H9 (cell line): Measurements from ENCODE around the gene LRIG1. TPM values are rescaled to one million over a fixed set of nuclear protein-coding genes. Genes with fewer than 3 reads are reported as not detected.

Source experiments
- DNase-seq: peaks from one replicate; pipeline ENCODE4 v3.0.0-alpha.2; 2017
- H2AFZ ChIP-seq: one replicate; pipeline ENCODE4 v1.6.1; 2013; ENCODE audit warnings: mild to moderate bottlenecking, low read length, control low read depth, moderate library complexity
- H2AK5ac ChIP-seq: 2 replicates; pipeline ENCODE4 v1.6.1; 2013; ENCODE audit warnings: low read length, control low read depth, mixed read lengths; ENCODE audit not compliant: insufficient read length
- H2BK120ac ChIP-seq: one replicate; pipeline ENCODE4 v1.6.1; 2013; ENCODE audit warnings: low read depth, mild to moderate bottlenecking, low read length, control low read depth, inconsistent platforms; ENCODE audit not compliant: poor library complexity, severe bottlenecking
- H2BK12ac ChIP-seq: 2 replicates; pipeline ENCODE4 v1.6.1; 2013; ENCODE audit warnings: low read length, control low read depth, mixed read lengths, low read depth; ENCODE audit not compliant: insufficient read length
- H2BK15ac ChIP-seq: 2 replicates; pipeline ENCODE4 v1.6.1; 2013; ENCODE audit warnings: low read depth, low read length, control low read depth
- H2BK20ac ChIP-seq: one replicate; pipeline ENCODE4 v1.6.1; 2013; ENCODE audit warnings: low read depth, mild to moderate bottlenecking, low read length, control low read depth, inconsistent platforms; ENCODE audit not compliant: poor library complexity, severe bottlenecking
- H2BK5ac ChIP-seq: 2 replicates; pipeline ENCODE4 v1.6.1; 2013; ENCODE audit warnings: low read length, control low read depth, mixed read lengths; ENCODE audit not compliant: insufficient read length
- H3K14ac ChIP-seq: 2 replicates; pipeline ENCODE4 v1.6.1; 2013; ENCODE audit warnings: low read length, control low read depth; ENCODE audit not compliant: insufficient read depth
- H3K18ac ChIP-seq: 2 replicates; pipeline ENCODE4 v1.6.1; 2013; ENCODE audit warnings: low read depth, mild to moderate bottlenecking, mixed read lengths, low read length, control low read depth; ENCODE audit not compliant: insufficient read length
- H3K23ac ChIP-seq: 2 replicates; pipeline ENCODE4 v1.6.1; 2013; ENCODE audit warnings: low read length, control low read depth, mixed read lengths, low read depth; ENCODE audit not compliant: insufficient read length
- H3K23me2 ChIP-seq: 2 replicates; pipeline ENCODE4 v1.6.1; 2013; ENCODE audit warnings: low read depth, mild to moderate bottlenecking, mixed read lengths, low read length, control low read depth; ENCODE audit not compliant: insufficient read length, poor library complexity, severe bottlenecking
- H3K27ac ChIP-seq: 2 replicates; pipeline ENCODE4 v1.5.1; 2013; ENCODE audit warnings: low read length, control low read depth, mixed read lengths, low read depth; ENCODE audit not compliant: insufficient read length
- H3K27me3 ChIP-seq: 2 replicates; pipeline ENCODE4 v1.6.1; 2013; ENCODE audit warnings: low read length, control low read depth, inconsistent platforms; ENCODE audit not compliant: insufficient read depth
- H3K4ac ChIP-seq: 2 replicates; pipeline ENCODE4 v1.6.1; 2013; ENCODE audit warnings: low read depth, mild to moderate bottlenecking, control low read depth, inconsistent platforms, low read length, moderate library complexity
- H3K4me1 ChIP-seq: 2 replicates; pipeline ENCODE4 v1.6.1; 2013; ENCODE audit warnings: low read length, control low read depth, inconsistent platforms; ENCODE audit not compliant: insufficient read depth
- H3K4me2 ChIP-seq: 2 replicates; pipeline ENCODE4 v1.6.1; 2013; ENCODE audit warnings: low read length, control low read depth, mixed read lengths; ENCODE audit not compliant: insufficient read length, insufficient read depth
- H3K56ac ChIP-seq: 2 replicates; pipeline ENCODE4 v1.6.1; 2013; ENCODE audit warnings: low read depth, mild to moderate bottlenecking, mixed read lengths, low read length, control low read depth; ENCODE audit not compliant: insufficient read length
- H3K79me1 ChIP-seq: 2 replicates; pipeline ENCODE4 v1.6.1; 2013; ENCODE audit warnings: low read depth, mild to moderate bottlenecking, moderate library complexity, low read length, control low read depth, inconsistent platforms; ENCODE audit not compliant: insufficient read depth, poor library complexity, severe bottlenecking
- H3K79me2 ChIP-seq: 2 replicates; pipeline ENCODE4 v1.6.1; 2013; ENCODE audit warnings: low read length, control low read depth, inconsistent platforms; ENCODE audit not compliant: insufficient read depth
- H3K9ac ChIP-seq: 2 replicates; pipeline ENCODE4 v1.6.1; 2013; ENCODE audit warnings: low read length, control low read depth, mixed read lengths; ENCODE audit not compliant: insufficient read length; ENCODE audit errors: extremely low read depth
- H3K9me3 ChIP-seq: one replicate; pipeline ENCODE4 v1.6.1; 2013; ENCODE audit warnings: low read depth, low read length, inconsistent platforms; ENCODE audit not compliant: control insufficient read depth
- H3T11ph ChIP-seq: one replicate; pipeline ENCODE4 v1.6.1; 2013; ENCODE audit warnings: mild to moderate bottlenecking, low read length, control low read depth, inconsistent platforms
- H4K20me1 ChIP-seq: one replicate; pipeline ENCODE4 v1.6.1; 2013; ENCODE audit not compliant: control insufficient read depth, insufficient read length, insufficient read depth
- H4K5ac ChIP-seq: 2 replicates; pipeline ENCODE4 v1.6.1; 2013; ENCODE audit warnings: low read depth, mild to moderate bottlenecking, mixed read lengths, low read length, control low read depth; ENCODE audit not compliant: insufficient read length
- H4K8ac ChIP-seq: replicated peaks from 2 replicates; pipeline ENCODE4 v1.6.1; 2013; ENCODE audit warnings: low read length, control low read depth, mixed read lengths, low read depth; ENCODE audit not compliant: insufficient read length
- H4K91ac ChIP-seq: 2 replicates; pipeline ENCODE4 v1.6.1; 2013; ENCODE audit warnings: low read depth, mild to moderate bottlenecking, moderate library complexity, mixed read lengths, low read length, control low read depth; ENCODE audit not compliant: insufficient read length
- H3K27ac Mint-ChIP-seq, 3 experiments: 2 replicates in 2 of 3; 3 replicates in 1 of 3; pipeline ENCODE4 v1.8.0; 2020 to 2021; ENCODE audit warnings: mixed read lengths in 3 of 3, mild to moderate bottlenecking in 1 of 3, moderate library complexity in 1 of 3
- H3K27me3 Mint-ChIP-seq: 2 replicates; pipeline ENCODE4 v1.8.0; 2021; ENCODE audit warnings: low read depth, mild to moderate bottlenecking, moderate library complexity, mixed read lengths
- H3K36me3 Mint-ChIP-seq, 3 experiments: 2 replicates in 2 of 3; 3 replicates in 1 of 3; pipeline ENCODE4 v1.8.0; 2020 to 2021; ENCODE audit warnings: low read depth in 3 of 3, mixed read lengths in 3 of 3; ENCODE audit not compliant: insufficient read depth in 1 of 3
- H3K4me1 Mint-ChIP-seq, 2 experiments: 2 replicates each; pipeline ENCODE4 v1.8.0; 2020; ENCODE audit warnings: mixed read lengths in 2 of 2
- H3K4me3 Mint-ChIP-seq, 2 experiments: 2 replicates in 1 of 2; 3 replicates in 1 of 2; pipeline ENCODE4 v1.8.0; 2020 to 2021; ENCODE audit warnings: mild to moderate bottlenecking in 2 of 2, mixed read lengths in 2 of 2, moderate library complexity in 1 of 2
- H3K9me3 Mint-ChIP-seq, 2 experiments: 2 replicates in 1 of 2; 3 replicates in 1 of 2; pipeline ENCODE4 v1.8.0; 2020; ENCODE audit warnings: mild to moderate bottlenecking in 2 of 2, mixed read lengths in 2 of 2, moderate library complexity in 1 of 2
- WGBS: extraction: QIAGEN DNeasy Blood & Tissue Kit; methylation state at CpG from one replicate; pipeline ENCODE4 v1.1.7; 2013; ENCODE audit warnings: missing lambda C conversion rate, low lambda C conversion rate, mixed read lengths; ENCODE audit not compliant: insufficient read length; ENCODE audit errors: extremely low coverage; 5-methylcytosine and 5-hydroxymethylcytosine counted together
- total RNA-seq: library from RNA; stranded (reverse); gene quantifications from 2 replicates; pipeline ENCODE4 v1.2.1, GENCODE V29; 2021
- TF ChIP-seq, protein P1 (sequence below): fragments of 200-600 bp; sonication (generic); conservative IDR thresholded peaks from 3 replicates; pipeline ENCODE4 v1.8.0; 2021; ENCODE audit warnings: antibody characterized with exemption, mild to moderate bottlenecking

The LRIG1 gene
- total RNA-seq, 1 experiment from 2014 or later = 70.3 TPM

DNA sequence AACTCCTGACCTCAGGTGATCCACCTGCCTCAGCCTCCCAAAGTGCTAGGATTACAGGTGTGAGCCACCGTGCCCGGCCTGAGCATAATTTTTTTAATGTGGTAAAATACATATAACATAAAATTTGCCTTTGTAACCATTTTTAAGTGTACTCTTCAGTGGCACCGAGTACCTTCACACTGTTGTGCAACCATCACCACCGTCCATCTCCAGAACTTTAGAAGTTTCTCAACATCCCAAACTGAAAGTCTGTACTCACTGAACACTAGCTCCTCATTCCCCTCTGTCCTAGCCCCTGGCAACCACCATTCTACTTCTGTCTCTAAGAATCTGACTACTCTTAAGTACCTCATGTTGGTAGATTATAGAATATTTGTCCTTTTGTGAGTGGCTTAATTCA is 35.2 kb downstream of the LRIG1 start:
- Histone ChIP-seq H2BK5ac (no peak overlapping the region), H3K56ac (no peak overlapping the region), H2BK120ac (no peak overlapping the region), H3K14ac (no peak overlapping the region), H3K27me3 (no peaks in the 10 kb centered on the region), H3K9me3 (no peaks in the 10 kb centered on the region), H3T11ph (no peak overlapping the region), H3K23me2 (no peaks in the 10 kb centered on the region), H4K5ac (no peak overlapping the region), H3K9ac (no peak overlapping the region), H2BK20ac (no peak overlapping the region), H3K4ac (no peak overlapping the region), H4K91ac (no peak overlapping the region), H2AFZ (no peak overlapping the region), H3K4me1 (peaks cover 6% of the 10 kb centered on the region; the same call in 1 of the 2 replicates), H3K79me1 (peaks cover 10% of the 10 kb centered on the region), H2BK12ac (no peak overlapping the region), H3K18ac (no peak overlapping the region), H4K20me1 (no peaks in the 10 kb centered on the region), H2BK15ac (no peak overlapping the region), H3K23ac (no peak overlapping the region), H3K27ac (no peak overlapping the region), H4K8ac (no peak overlapping the region), H3K79me2 (peaks cover 54% of the 10 kb centered on the region), H3K4me2 (no peak overlapping the region), H2AK5ac (no peak overlapping the region)
- Mint-ChIP-seq H3K4me3 (no peak overlapping the region), H3K36me3 (peaks cover 16 to 28% (median 20%) of the 10 kb centered on the region in 3 experiments; a peak in 6 of 7 replicates), H3K4me1 (peaks cover 46 to 55% of the 10 kb centered on the region in 2 experiments), H3K27me3 (no peaks in the 10 kb centered on the region), H3K27ac (0 out of 7 replicates have a peak overlapping the region, but pooled peaks of 1 of the 3 experiments have one; percentile 10), H3K9me3 (no peaks in the 10 kb centered on the region)
- no CpG with 5 or more reads among the region's 4 CpGs for WGBS
- no peak for DNase-seq
- TF ChIP-seq, protein P1, sequence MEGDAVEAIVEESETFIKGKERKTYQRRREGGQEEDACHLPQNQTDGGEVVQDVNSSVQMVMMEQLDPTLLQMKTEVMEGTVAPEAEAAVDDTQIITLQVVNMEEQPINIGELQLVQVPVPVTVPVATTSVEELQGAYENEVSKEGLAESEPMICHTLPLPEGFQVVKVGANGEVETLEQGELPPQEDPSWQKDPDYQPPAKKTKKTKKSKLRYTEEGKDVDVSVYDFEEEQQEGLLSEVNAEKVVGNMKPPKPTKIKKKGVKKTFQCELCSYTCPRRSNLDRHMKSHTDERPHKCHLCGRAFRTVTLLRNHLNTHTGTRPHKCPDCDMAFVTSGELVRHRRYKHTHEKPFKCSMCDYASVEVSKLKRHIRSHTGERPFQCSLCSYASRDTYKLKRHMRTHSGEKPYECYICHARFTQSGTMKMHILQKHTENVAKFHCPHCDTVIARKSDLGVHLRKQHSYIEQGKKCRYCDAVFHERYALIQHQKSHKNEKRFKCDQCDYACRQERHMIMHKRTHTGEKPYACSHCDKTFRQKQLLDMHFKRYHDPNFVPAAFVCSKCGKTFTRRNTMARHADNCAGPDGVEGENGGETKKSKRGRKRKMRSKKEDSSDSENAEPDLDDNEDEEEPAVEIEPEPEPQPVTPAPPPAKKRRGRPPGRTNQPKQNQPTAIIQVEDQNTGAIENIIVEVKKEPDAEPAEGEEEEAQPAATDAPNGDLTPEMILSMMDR = no peak
